ENCODE data around the gene TFB1M.
"Not testable (repeated sequence)": the region's sequence is repeated elsewhere in the genome, so short reads cannot be mapped to it uniquely, and the experiment has no call there.

TFB1M gene

DNA sequence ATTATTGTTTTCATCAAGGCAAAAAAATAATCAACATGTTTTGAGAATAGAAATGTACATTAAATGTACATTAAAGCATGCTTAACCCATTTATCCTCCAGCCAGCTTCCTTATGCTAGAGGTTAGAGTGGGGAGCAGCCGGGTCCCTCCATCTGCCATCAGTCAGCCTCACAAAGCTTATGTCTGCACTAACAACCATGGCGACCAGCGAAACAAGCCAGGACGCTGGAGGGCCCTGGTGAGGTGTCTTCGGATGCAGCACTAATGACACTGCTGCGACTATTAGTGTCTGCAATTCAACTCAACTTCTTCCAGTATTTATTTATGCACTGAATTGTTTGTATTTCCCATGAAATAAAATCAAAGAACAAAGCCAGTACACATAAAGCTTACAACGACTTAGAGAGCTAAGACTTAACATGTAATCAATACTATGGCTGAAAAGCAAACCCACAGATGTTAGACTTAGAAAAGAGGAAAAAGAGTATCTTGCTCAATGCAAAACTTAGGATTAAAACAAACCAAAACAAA is 43.7 kb downstream of the TFB1M start:
- intact Hi-C loops (cut with DNase I), result no loop called here
- peak in 13 of 42 donors; percentile 22 to 74 (median 44) for DNase-seq

- no peak for DNase-seq
- intact Hi-C loops (cut with DNase I), result no loop called here
These were observed 44.5 kb downstream of the TFB1M start for GRCh38 chr6:155269765-155270164.

DNA sequence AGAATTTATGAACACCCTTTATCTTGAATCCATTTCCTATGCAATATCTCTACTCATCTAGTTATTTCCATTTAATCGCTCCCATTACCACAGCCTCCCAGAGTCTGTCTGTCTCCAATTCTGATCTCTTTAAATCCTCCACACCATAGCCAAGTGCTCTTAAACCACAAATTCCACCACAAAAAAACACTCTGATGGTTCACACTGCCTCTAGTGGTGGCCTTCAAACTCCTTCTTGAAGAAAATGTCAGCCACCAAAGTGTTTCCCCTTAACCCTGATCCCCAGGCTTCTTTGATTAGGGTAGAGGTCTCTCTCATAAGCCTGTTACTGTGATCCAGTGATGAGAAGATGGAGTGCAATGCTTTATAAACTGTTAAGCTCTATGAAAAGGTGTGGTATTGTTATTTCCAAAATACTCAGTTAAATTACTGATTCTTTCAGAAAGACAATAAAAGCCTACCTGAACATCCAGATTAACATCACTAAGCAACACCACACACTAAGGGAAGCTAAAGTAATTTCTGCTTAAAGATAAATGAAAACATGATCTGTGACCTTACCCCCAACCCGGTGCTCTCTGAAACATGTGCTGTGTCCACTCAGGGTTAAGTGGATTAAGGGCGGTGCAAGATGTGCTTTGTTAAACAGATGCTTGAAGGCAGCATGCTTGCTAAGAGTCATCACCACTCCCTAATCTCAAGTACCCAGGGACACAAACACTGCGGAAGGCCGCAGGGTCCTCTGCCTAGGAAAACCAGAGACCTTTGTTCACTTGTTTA is 46.0 kb downstream of the TFB1M start:
- peak in 2 of 42 donors; percentile 27 to 63 for DNase-seq
- intact Hi-C loops (cut with DNase I), result not testable (repeated sequence)

- DNase-seq, result no peak
- intact Hi-C loops (cut with DNase I), result no loop called here
These were observed 46.9 kb downstream of the TFB1M start for GRCh38 chr6:155267411-155267810.

- DNase-seq, result no peak
- intact Hi-C loops (cut with DNase I), result no loop called here
These were observed 48.3 kb downstream of the TFB1M start for GRCh38 chr6:155265843-155266535.

GRCh38 chr6:155264693-155265320 is 49.5 kb downstream of the TFB1M start:
- DNase-seq, result peak in 4 of 42 donors; percentile 26 to 63 (median 42)
- intact Hi-C loops (cut with DNase I), result no loop called here

DNA sequence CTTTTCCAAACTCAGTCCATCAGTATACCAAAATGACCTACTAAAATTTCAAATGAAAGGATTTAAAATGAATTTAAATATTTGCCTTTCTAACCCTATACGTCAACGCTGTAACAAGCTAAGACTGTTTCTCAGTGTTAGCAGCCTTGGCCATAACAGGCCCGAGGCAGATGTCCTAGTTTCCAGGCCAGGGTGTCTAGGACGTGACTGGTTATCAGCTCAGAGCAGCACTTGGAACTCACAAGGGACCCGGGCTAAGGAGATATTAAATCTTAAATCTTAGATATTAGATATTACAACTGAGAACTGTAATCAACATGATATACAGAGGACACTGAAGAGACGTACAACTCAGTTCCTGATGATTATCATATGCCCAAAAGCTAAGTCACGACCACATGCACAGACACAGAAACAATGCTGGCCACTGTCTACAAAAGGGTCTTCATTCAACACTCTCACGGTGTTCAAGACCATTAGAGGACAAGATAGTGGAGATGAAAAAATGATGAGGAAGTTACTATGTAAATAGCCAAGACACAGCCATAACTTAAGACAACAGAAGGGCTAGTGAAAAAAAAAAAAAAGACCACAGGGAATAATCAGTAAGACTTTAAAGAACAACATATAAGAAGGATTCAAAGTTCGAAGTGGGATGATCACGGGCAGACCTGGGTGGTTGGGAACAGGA is 50.8 kb downstream of the TFB1M start, which contains the start of gene CLDN20:
TSS of gene CLDN20 (plus strand) at position 641 of the 691 bp plus-strand sequence. CDS start 11,707 bp downstream, outside the sequence.
- no peak for DNase-seq
- intact Hi-C loops (cut with DNase I), result no loop called here

GRCh38 chr6:155262655-155263054 is 51.6 kb downstream of the TFB1M start:
- intact Hi-C loops (cut with DNase I), result no loop called here
- DNase-seq, result no peak

DNA sequence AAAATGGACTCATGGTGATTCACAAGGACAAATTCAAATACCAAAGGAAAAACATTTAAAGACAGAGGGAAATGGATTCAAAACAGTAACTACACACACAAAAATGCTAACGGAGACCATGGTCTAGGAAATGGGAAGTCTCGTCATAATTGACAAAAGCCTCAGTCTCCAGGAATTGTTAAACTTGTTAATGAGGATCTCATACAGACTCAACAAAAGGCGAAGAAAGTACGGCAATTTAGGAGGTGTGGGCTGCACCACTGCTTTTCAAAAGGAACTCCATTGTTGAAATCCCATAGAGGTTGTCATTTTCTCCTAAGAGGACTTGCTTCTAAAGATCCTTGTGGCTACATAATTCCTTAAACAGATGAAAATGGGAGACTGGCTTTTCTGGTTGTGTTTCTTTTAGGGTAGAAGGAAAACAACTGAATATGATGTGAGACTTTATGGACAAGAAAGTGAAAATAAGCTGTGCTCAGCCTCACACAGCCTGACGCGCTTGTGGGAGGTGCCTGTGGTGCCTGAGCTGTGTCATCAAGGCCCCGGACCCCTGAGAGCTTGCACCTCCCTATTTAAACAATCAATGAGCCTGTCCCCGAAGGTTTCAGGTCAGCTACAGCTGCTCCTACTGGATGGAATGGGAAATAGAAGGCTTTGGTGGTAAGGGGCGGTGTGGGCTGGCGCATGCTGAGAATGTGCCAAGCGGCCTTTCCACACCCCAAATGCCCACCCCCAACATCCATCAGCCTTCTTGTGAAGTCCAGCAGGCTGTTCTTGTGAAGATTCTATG is 53.0 kb downstream of the TFB1M start:
- no peak for DNase-seq
- intact Hi-C loops (cut with DNase I), result no loop called here

- intact Hi-C loops (cut with DNase I), result no loop called here
- DNase-seq, result no peak
These were observed 53.6 kb downstream of the TFB1M start for GRCh38 chr6:155260686-155261085.

- DNase-seq, result no peak
- intact Hi-C loops (cut with DNase I), result no loop called here
These were observed 54.4 kb downstream of the TFB1M start for GRCh38 chr6:155259897-155260296.

DNA sequence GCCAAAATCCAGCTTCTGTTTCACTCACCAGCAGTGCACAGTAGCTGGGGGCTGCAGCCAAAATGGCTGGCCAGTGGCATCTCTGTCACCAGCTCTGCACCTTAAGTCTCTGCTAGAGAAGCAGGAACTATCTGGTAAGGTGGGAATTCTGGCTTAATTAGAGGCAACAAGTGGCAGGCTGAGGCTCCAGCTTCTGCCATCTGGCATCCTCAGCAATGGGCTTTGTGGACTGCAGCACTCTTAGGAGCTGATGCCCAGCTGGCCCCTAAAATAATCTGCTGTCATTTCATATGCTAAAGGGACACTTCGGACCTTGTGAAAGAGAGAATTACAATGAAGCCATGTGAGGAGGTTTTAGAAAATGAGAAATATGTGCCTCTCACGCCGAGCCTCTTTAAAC is 55.1 kb downstream of the TFB1M start:
- peak in 1 of 42 donors; percentile 52 for DNase-seq
- intact Hi-C loops (cut with DNase I), result no loop called here

DNA sequence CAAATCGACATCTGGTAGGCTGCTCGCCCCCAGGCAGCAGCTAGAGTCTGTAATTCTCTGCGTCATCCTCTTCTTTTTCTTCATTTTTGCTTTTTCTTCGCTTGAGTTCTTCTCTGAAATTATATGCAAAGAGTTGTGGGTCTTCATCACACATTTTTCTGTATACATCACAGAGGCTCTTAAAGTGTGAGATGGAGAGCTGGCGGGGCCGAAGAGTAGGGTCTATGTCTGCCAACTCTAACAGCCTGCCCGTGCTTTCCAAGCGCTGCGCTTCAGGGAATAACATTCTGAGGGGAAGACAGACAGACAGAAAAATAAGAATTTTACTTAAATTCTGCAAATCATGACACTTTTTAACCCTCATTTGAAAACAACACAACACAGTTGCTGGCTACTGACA is 56.5 kb downstream of the TFB1M start:
- intact Hi-C loops (cut with DNase I), result no loop called here

GRCh38 chr6:155256122-155256795 is 58.0 kb downstream of the TFB1M start:
- peak in 2 of 42 donors; percentile 33 to 41 for DNase-seq
- intact Hi-C loops (cut with DNase I), result no loop called here

More for the DNA sequence above, 56.5 kb downstream of the TFB1M start:
- peak in 1 of 42 donors; percentile 43 for DNase-seq

DNA sequence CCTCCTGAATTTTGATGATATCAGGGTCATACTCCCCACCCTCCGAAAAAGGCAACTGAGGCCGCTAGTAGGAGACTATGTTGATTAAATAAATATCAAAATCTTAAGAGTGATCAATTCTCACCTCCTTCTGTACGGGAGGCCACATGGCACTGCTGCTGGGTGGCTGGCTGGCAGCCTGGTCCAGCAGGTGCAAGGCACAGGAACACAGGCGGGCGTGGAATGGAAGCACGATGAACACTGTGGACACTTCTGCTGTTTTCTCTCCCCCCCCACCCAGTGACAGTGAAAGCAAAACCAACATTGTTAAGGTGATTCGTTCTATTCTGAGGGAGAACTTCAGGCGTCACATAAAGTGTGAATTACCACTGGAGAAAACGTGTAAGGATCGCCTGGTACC is 60.1 kb downstream of the TFB1M start:
- intact Hi-C loops (cut with DNase I), result no loop called here
- peak in 1 of 42 donors; percentile 41 for DNase-seq

DNA sequence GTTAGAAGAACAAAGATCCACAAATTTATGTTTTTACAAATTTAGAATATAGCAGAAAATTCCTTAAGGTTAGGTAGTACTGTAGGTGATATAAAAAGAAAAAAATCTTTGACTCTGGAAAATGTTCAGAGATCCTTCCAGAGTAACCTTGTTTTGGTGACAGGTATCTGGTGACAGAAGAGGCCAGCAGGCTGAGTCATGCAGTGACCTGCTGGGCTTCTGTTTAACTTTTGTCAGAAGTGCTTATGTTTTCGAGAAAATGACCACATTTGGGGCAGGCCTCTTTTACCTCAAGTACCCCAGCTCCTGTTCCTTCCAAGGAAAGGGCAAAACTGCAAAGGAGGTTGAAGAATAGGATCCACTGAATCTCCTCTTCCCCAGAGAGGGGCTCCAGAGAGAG is 60.9 kb downstream of the TFB1M start:
- intact Hi-C loops (cut with DNase I), result no loop called here
- peak in 2 of 42 donors; percentile 36 to 39 for DNase-seq

GRCh38 chr6:155252581-155252980 is 61.7 kb downstream of the TFB1M start:
- peak in 40 of 42 donors; percentile 42 to 93 (median 72) for DNase-seq

More at GRCh38 chr6:155252581-155252980, 61.7 kb downstream of the TFB1M start:
- intact Hi-C loops (cut with DNase I), result no loop called here
